H1 (cell line): ENCODE results near the gene SYNPR. TPM values are rescaled to one million over a fixed set of nuclear protein-coding genes. Genes with fewer than 3 reads are reported as not detected.

ENCODE experiments used
- CTCF ChIA-PET: fragments of 300-600 bp; sonication (Branson Sonifier 250); formaldehyde crosslinking; loops from one replicate; lab custom pipeline; 2021; ENCODE audit not compliant: partially characterized antibody; lab: Charles Lee
- POLR2A ChIA-PET: fragments of 300-600 bp; sonication (Branson Sonifier 250); formaldehyde crosslinking; loops from one replicate; lab custom pipeline; 2021; ENCODE audit warnings: inconsistent platforms; ENCODE audit not compliant: partially characterized antibody; lab: Charles Lee
- DNase-seq, 2 experiments: peaks; one replicate each; pipeline versions ENCODE4 v3.0.0 to v3.0.0-alpha.2; 2010 to 2022; ENCODE audit warnings: low spot score in 2 of 2, low read depth in 1 of 2, mixed read lengths in 1 of 2
- FAIRE-seq: peaks from 2 replicates; lab custom pipeline; 2011; peaks lifted over from hg19 to GRCh38; lab: Jason Lieb, UNC
- H2AFZ ChIP-seq: 2 replicates; pipeline ENCODE4 v1.8.1; 2012; ENCODE audit warnings: low read length, inconsistent platforms
- H2AK5ac ChIP-seq: 2 replicates; pipeline ENCODE4 v1.6.1; 2013; ENCODE audit warnings: low read depth, low read length
- H2BK120ac ChIP-seq: replicated peaks from 2 replicates; pipeline ENCODE3; 2013; ENCODE audit warnings: low read depth, low read length, inconsistent platforms
- H2BK12ac ChIP-seq: 2 replicates; pipeline ENCODE4 v1.6.1; 2013; ENCODE audit warnings: low read depth, low read length
- H2BK15ac ChIP-seq: 2 replicates; pipeline ENCODE4 v1.6.1; 2013; ENCODE audit warnings: low read length
- H2BK20ac ChIP-seq: 2 replicates; pipeline ENCODE4 v1.6.1; 2013; ENCODE audit warnings: low read length
- H2BK5ac ChIP-seq: 2 replicates; pipeline ENCODE4 v1.6.1; 2013; ENCODE audit warnings: low read depth, low read length
- H3K14ac ChIP-seq: 2 replicates; pipeline ENCODE4 v1.6.1; 2013; ENCODE audit warnings: inconsistent platforms; ENCODE audit not compliant: insufficient read length
- H3K18ac ChIP-seq: 2 replicates; pipeline ENCODE4 v1.6.1; 2013; ENCODE audit warnings: low read length; ENCODE audit errors: extremely low read depth
- H3K23ac ChIP-seq: 2 replicates; pipeline ENCODE4 v1.6.1; 2013; ENCODE audit warnings: inconsistent platforms; ENCODE audit not compliant: insufficient read length
- H3K23me2 ChIP-seq: 2 replicates; pipeline ENCODE4 v1.6.1; 2013; ENCODE audit warnings: low read depth, low read length
- H3K27ac ChIP-seq: 2 replicates; pipeline ENCODE4 v1.6.1; 2011; ENCODE audit warnings: low read depth, low read length, inconsistent platforms
- H3K27me3 ChIP-seq, 4 experiments: replicated peaks in 1 of 4; 1 replicate in 1 of 4; 2 replicates in 3 of 4; pipeline versions ENCODE4 v1.6.1 to v1.8.1; 2011 to 2013; ENCODE audit warnings: low read length in 3 of 4, mild to moderate bottlenecking in 3 of 4, inconsistent platforms in 2 of 4, mixed read lengths in 2 of 4, moderate library complexity in 1 of 4; ENCODE audit not compliant: control insufficient read depth in 3 of 4, insufficient read depth in 3 of 4; ENCODE audit errors: extremely low read depth in 1 of 4
- H3K36me3 ChIP-seq, 4 experiments: 2 replicates each; pipeline versions ENCODE4 v1.6.1 to v1.8.1; 2011 to 2013; ENCODE audit warnings: mild to moderate bottlenecking in 4 of 4, low read length in 3 of 4, moderate library complexity in 2 of 4, control low read depth in 1 of 4, inconsistent platforms in 1 of 4; ENCODE audit not compliant: insufficient read depth in 4 of 4, control insufficient read depth in 2 of 4
- H3K4ac ChIP-seq: replicated peaks from 2 replicates; pipeline ENCODE3; 2013; ENCODE audit warnings: low read length, low read depth, mixed read lengths, inconsistent platforms; ENCODE audit not compliant: insufficient read length
- H3K4me1 ChIP-seq, 4 experiments: replicated peaks in 1 of 4; 1 replicate in 1 of 4; 2 replicates in 3 of 4; pipeline versions ENCODE4 v1.6.1 to v1.8.1; 2011 to 2013; ENCODE audit warnings: low read length in 3 of 4, inconsistent platforms in 2 of 4, mixed read lengths in 1 of 4; ENCODE audit not compliant: insufficient read depth in 4 of 4, control insufficient read depth in 3 of 4
- H3K4me2 ChIP-seq, 2 experiments: 2 replicates each; pipeline versions ENCODE4 v1.6.1 to v1.8.1; 2011 to 2013; ENCODE audit warnings: low read depth in 2 of 2, low read length in 2 of 2, control low read depth in 1 of 2, inconsistent platforms in 1 of 2, mild to moderate bottlenecking in 1 of 2; ENCODE audit not compliant: insufficient read depth in 1 of 2
- H3K4me3 ChIP-seq, 4 experiments: fragments of 200-600, 300-600 bp in 1 of 4; sonication (generic), shearing (Covaris generic), sonication (Bioruptor Twin) in 1 of 4; 2 replicates each; pipeline versions ENCODE4 v1.5.1 to v1.8.1; 2011 to 2016; ENCODE audit warnings: low read length in 4 of 4, low read depth in 3 of 4, control low read depth in 2 of 4, inconsistent platforms in 2 of 4, mild to moderate bottlenecking in 2 of 4, mixed read lengths in 1 of 4, moderate library complexity in 1 of 4; ENCODE audit not compliant: insufficient read depth in 2 of 4; ENCODE audit errors: extremely low read depth in 1 of 4
- H3K56ac ChIP-seq: replicated peaks from 2 replicates; pipeline ENCODE3; 2013; ENCODE audit warnings: low read depth, mild to moderate bottlenecking, mixed read lengths, low read length, inconsistent platforms; ENCODE audit not compliant: insufficient read length
- H3K79me1 ChIP-seq: 2 replicates; pipeline ENCODE4 v1.6.1; 2013; ENCODE audit warnings: low read depth, low read length, control low read depth
- H3K79me2 ChIP-seq, 2 experiments: 2 replicates each; pipeline versions ENCODE4 v1.6.1 to v1.8.1; 2012 to 2013; ENCODE audit warnings: low read length in 2 of 2, mild to moderate bottlenecking in 2 of 2, inconsistent platforms in 1 of 2; ENCODE audit not compliant: insufficient read depth in 2 of 2, control insufficient read depth in 1 of 2
- H3K9ac ChIP-seq, 4 experiments: replicated peaks in 1 of 4; 1 replicate in 1 of 4; 2 replicates in 3 of 4; pipeline versions ENCODE4 v1.6.1 to v1.8.1; 2011 to 2013; ENCODE audit warnings: low read depth in 3 of 4, low read length in 3 of 4, control low read depth in 2 of 4, mild to moderate bottlenecking in 2 of 4, moderate library complexity in 2 of 4, inconsistent platforms in 1 of 4; ENCODE audit errors: extremely low read depth in 1 of 4
- H3K9me3 ChIP-seq, 2 experiments: 2 replicates each; pipeline versions ENCODE4 v1.6.1 to v1.8.1; 2012 to 2013; ENCODE audit warnings: mild to moderate bottlenecking in 2 of 2, moderate library complexity in 2 of 2, control low read depth in 1 of 2, inconsistent platforms in 1 of 2, low read depth in 1 of 2, low read length in 1 of 2, mixed read lengths in 1 of 2; ENCODE audit not compliant: insufficient read depth in 2 of 2
- H4K20me1 ChIP-seq, 2 experiments: replicated peaks in 1 of 2; 2 replicates each; pipeline versions ENCODE3 to v1.8.1; 2011 to 2013; ENCODE audit warnings: inconsistent platforms in 2 of 2, low read length in 2 of 2, mild to moderate bottlenecking in 1 of 2; ENCODE audit not compliant: insufficient read depth in 2 of 2, control insufficient read depth in 1 of 2
- H4K5ac ChIP-seq: 2 replicates; pipeline ENCODE4 v1.6.1; 2013; ENCODE audit warnings: low read length, low read depth, mixed read lengths, inconsistent platforms; ENCODE audit not compliant: insufficient read length
- H4K8ac ChIP-seq: 2 replicates; pipeline ENCODE4 v1.8.0; 2013; ENCODE audit warnings: mild to moderate bottlenecking, moderate library complexity, low read length, inconsistent platforms; ENCODE audit not compliant: insufficient read depth; ENCODE audit errors: extremely low read depth
- H4K91ac ChIP-seq: replicated peaks from 2 replicates; pipeline ENCODE3; 2013; ENCODE audit warnings: low read length, mixed read lengths, inconsistent platforms; ENCODE audit not compliant: insufficient read length
- ASH2L ChIP-seq: fragments of 200-600, 300-600 bp; sonication (generic); IDR thresholded peaks from one replicate; pipeline ENCODE4 v1.7.1; 2017; ENCODE audit warnings: low read length
- BCL11A ChIP-seq, 2 experiments: IDR thresholded peaks; one replicate each; pipeline ENCODE4 v1.6.1; 2011; ENCODE audit warnings: low read depth in 2 of 2, low read length in 2 of 2, mild to moderate bottlenecking in 2 of 2
- CBX5 ChIP-seq: fragments of 300-800, 300-1000 bp; sonication (generic); IDR thresholded peaks from 2 replicates; pipeline ENCODE4 v1.7.1; 2016; ENCODE audit warnings: antibody characterized with exemption, low read length, low read depth
- EGR1 ChIP-seq: IDR thresholded peaks from 2 replicates; pipeline ENCODE4 v1.6.1; 2011; ENCODE audit warnings: low read depth, low read length, borderline replicate concordance
- EZH2 ChIP-seq: fragments of 200-600 bp; sonication (generic); IDR thresholded peaks from 2 replicates; pipeline ENCODE4 v1.7.1; 2012; ENCODE audit warnings: low read depth, mild to moderate bottlenecking, moderate library complexity, low read length, inconsistent platforms; ENCODE audit not compliant: severe bottlenecking
- FOSL1 ChIP-seq: IDR thresholded peaks from 2 replicates; pipeline ENCODE4 v1.6.1; 2011; ENCODE audit warnings: mild to moderate bottlenecking, low read depth, low read length, moderate library complexity; ENCODE audit not compliant: insufficient read depth
- HDAC2 ChIP-seq, 2 experiments: fragments of 300-600 bp in 1 of 2; sonication (generic) in 1 of 2; IDR thresholded peaks; 2 replicates each; pipeline ENCODE4 v1.6.1; 2011 to 2012; ENCODE audit warnings: low read depth in 2 of 2, low read length in 2 of 2, mild to moderate bottlenecking in 2 of 2, moderate library complexity in 2 of 2, borderline replicate concordance in 1 of 2, inconsistent platforms in 1 of 2
- KDM5A ChIP-seq: fragments of 200-600 bp; IDR thresholded peaks from 2 replicates; pipeline ENCODE4 v1.7.1; 2012; ENCODE audit warnings: mild to moderate bottlenecking, low read length, inconsistent platforms, mixed read lengths
- POLR2AphosphoS5 ChIP-seq: IDR thresholded peaks from 2 replicates; pipeline ENCODE4 v1.6.1; 2011; ENCODE audit warnings: low read depth, low read length
- RAD21 ChIP-seq, 2 experiments: IDR thresholded peaks in 1 of 2; conservative IDR thresholded peaks in 1 of 2; 2 replicates each; pipeline ENCODE4 v1.6.1; 2011; ENCODE audit warnings: low read depth in 2 of 2, low read length in 2 of 2, improper control_type of control experiment in 1 of 2, inconsistent platforms in 1 of 2, mild to moderate bottlenecking in 1 of 2, moderate library complexity in 1 of 2
- SIRT6 ChIP-seq: IDR thresholded peaks from one replicate; pipeline ENCODE4 v1.7.1; 2012; ENCODE audit warnings: low read length, inconsistent platforms
- SP4 ChIP-seq: IDR thresholded peaks from 2 replicates; pipeline ENCODE4 v1.6.1; 2012; ENCODE audit warnings: low read length, inconsistent platforms
- YY1 ChIP-seq: IDR thresholded peaks from 2 replicates; pipeline ENCODE4 v1.6.1; 2011; ENCODE audit warnings: low read depth, mild to moderate bottlenecking, low read length
- polyA plus RNA-seq, 7 experiments: library from polyadenylated mRNA; depleted of rRNA in 3 of 7; stranded (reverse) in 5 of 7; unstranded in 2 of 7; fragments of >200 nt in 5 of 7; fragments of 200-250 nt in 2 of 7; gene quantifications; 1 replicate in 5 of 7; 2 replicates in 1 of 7; 4 replicates in 1 of 7; pipeline versions ENCODE4 v1.2.1 to v1.2.3, GENCODE V29; 2011 to 2013; ENCODE audit warnings: missing spikeins in 2 of 7, mixed read lengths in 2 of 7
- total RNA-seq: library from RNA; stranded (reverse); fragmentation: NEBNext Ultra II Directional; extraction: Animal tissue kit (Norgen Biotek cat#: 25700); gene quantifications from 2 replicates; pipeline ENCODE4 v1.2.1, GENCODE V29; 2021
- TF ChIP-seq, protein P1 (sequence below): IDR thresholded peaks from 2 replicates; pipeline ENCODE4 v1.6.1; 2012; ENCODE audit warnings: low read length, inconsistent platforms

Gene SYNPR
- total and polyA plus RNA-seq, 2 of the 8 experiments (the other 6 are each of a cell fraction or from before 2014, with no cell fraction given): 0.39 to 0.99 TPM

DNA sequence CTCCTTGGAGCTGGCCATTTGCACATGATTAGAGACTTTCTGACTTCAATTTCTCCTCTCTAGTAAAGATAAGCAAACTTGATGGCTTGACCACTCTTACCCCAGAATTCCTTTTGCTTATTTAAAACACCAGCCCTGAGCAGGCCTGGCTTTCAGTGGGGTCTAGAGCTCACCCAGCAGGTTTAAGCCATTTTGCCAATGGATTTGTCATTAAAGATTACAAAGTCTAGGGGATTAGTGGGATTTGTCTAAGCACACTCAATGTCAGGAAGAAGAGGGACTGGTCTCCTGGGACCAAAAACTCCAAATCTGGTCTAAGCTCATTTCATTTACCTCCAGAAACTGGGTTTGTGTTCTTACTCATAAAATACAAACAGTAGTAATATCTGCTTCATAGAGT is 317.1 kb downstream of the SYNPR start:
- Histone ChIP-seq H3K4ac (no peak overlapping the region), H2BK120ac (no peak overlapping the region), H3K27ac (no peak overlapping the region), H2BK15ac (no peak overlapping the region), H3K56ac (no peak overlapping the region), H3K23me2 (peaks cover 2% of the 10 kb centered on the region; the same call in 1 of the 2 replicates), H2AK5ac (no peak overlapping the region), H3K4me3 (no peak overlapping the region), H3K36me3 (no peaks in the 10 kb centered on the region; a peak in 1 of 8 replicates), H3K23ac (no peak overlapping the region), H3K4me2 (no peak overlapping the region), H3K27me3 (no peaks in the 10 kb centered on the region), H3K18ac (no peak overlapping the region), H2BK20ac (no peak overlapping the region), H4K8ac (no peak overlapping the region), H2BK12ac (no peak overlapping the region), H2AFZ (no peak overlapping the region), H3K14ac (no peak overlapping the region), H3K79me1 (no peaks in the 10 kb centered on the region), H4K20me1 (no peaks in the 10 kb centered on the region), H3K4me1 (peaks cover 0 to 8% (median 7%) of the 10 kb centered on the region in 4 experiments; a peak in 4 of 7 replicates), H3K9me3 (no peaks in the 10 kb centered on the region), H4K91ac (no peak overlapping the region), H2BK5ac (no peak overlapping the region), H3K9ac (no peak overlapping the region), H3K79me2 (no peaks in the 10 kb centered on the region), H4K5ac (no peak overlapping the region)
- ChIA-PET POLR2A (no interaction called here), CTCF (interaction anchor here (1.1 to 1.7 kb wide), 3 partner anchors 13 to 245 kb away, joined by 4 read pairs; no protein-coding TSS in a partner anchor)
- FAIRE-seq (no peak), DNase-seq (no peak)
- TF ChIP-seq SIRT6 (no peak), CBX5 (no peak), EZH2 (no peak), SP4 (no peak), ASH2L (no peak), BCL11A (IDR thresholded peaks at IDR 0.05; ENCODE audit: low read depth in 2 of 2, low read length in 2 of 2) (no peak), POLR2AphosphoS5 (no peak), FOSL1 (no peak), RAD21 (IDR thresholded peaks at IDR 0.05 in 1 of 2, conservative IDR thresholded peaks at IDR 0.05 in 1 of 2; ENCODE audit: low read depth in 2 of 2, low read length in 2 of 2) (no peak), KDM5A (no peak), EGR1 (no peak), YY1 (no peak), HDAC2 (IDR thresholded peaks at IDR 0.05; ENCODE audit: borderline replicate concordance in 1 of 2, low read depth in 2 of 2, low read length in 2 of 2) (no peak)
- TF ChIP-seq, protein P1, sequence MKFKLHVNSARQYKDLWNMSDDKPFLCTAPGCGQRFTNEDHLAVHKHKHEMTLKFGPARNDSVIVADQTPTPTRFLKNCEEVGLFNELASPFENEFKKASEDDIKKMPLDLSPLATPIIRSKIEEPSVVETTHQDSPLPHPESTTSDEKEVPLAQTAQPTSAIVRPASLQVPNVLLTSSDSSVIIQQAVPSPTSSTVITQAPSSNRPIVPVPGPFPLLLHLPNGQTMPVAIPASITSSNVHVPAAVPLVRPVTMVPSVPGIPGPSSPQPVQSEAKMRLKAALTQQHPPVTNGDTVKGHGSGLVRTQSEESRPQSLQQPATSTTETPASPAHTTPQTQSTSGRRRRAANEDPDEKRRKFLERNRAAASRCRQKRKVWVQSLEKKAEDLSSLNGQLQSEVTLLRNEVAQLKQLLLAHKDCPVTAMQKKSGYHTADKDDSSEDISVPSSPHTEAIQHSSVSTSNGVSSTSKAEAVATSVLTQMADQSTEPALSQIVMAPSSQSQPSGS: no peak
